DMS 273 (cell line): Measurements from ENCODE around the gene RNMT.

Experiments
- DNase-seq: peaks from one replicate; lab custom pipeline; 2025; ENCODE audit not compliant: unreplicated experiment; lab: John Stamatoyannopoulos, UW

RNMT gene

DNA sequence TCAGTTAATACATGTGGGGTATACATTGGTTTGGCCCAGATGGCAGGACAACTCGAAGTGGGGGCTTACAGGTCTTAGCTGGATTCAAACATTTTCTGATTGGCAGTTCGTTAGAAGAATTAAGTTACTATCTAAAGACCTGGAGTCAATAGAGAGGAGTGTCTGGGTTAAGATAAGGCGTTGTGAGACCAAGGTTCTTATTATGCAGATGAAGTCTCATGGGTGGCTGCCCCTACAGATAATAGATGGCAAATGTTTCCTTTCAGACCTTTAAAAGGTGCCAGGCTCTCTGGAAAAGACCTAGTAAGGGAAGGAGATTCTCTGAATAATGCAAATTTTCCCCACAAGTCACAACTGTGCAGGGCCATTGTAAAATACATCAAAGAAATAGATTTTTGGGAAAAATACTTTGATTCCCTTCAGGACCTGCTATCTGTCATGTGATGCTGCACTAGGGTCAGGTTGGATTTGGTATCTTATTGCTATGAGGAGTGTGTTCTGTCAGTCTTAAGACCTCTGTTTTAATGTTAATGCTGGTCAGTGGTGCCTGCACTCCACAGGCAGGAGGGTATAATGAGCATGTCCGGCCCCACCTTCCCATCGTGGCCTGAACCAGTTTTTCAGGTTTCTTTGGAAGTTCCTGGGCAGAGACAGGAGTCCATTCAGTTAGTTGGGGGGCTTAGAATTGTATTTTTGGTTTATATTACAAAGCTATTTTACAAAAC, 83.2 kb downstream of the RNMT start:
- DNase-seq: no peak

DNA sequence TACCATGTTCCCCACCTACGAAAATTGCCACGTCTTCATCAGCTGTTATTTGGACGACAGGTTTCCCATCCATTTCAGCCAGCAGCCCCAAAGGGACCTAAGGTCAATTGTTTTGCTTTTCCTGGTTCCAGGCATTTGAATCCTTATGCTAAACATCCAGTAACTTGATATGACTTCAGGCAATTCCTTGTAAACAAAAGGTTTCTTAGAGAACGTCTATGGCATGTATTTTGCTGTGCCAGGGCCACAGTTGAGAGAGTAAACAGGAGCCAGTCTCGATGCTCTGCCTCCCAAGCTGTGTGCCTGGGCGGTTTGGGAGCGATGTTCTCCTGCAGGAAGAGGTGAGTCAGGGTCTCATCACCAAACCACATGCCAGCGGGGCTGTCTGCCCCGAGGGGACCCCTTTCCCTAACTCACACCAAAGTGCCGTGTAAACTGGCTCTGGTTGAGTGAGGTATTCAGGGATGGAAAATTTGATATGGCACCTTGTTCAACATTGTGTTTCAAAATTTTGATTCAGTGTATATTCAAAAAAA, 84.5 kb downstream of the RNMT start:
- DNase-seq: no peak

DNA sequence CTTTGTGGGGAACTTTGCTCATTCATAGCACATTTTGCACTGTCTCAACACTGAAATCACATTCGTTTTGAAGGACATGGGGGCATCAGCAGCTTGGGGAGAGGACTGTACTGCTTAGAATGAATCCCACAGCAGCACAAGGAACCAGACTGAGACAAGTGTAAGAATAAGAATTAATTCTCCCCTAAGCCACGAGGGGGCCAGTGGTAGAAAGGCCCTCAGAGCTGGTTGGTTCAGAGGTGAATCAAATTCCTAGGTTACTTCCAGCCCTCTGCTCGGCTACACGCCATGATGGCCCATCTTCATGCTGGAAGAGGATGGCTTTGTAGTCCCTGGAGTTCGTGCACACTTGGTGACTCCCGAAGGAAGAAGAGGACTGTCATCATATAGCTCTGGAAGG, 85.5 kb downstream of the RNMT start:
- peak; percentile 58 for DNase-seq

DNA sequence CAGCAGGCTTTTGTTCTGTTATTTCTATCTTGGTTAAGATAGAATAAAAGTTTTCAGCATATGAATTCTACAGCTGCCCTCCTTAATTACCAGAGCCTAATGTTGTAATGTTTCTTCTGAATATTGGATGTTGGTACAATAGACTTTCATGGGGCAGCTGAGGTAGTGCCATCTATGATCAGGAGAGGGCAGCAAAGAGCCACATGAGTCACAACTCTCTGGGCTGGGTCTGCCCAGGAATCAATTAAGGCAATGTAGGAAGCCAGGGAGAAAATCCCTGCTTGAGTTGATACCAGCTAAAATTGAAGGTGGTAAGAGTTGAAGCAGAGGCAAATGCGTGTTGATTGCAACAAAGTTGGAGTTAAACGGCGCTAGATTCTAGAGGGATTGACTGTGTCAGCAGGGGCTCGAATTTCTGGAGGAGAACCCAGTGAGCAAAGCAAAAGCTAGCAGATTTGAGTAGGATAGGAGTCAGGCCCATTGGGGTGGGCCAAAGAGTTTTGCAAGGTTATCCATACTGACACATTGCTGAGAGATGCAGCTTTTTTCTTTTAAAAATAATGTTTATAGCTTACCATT, 86.9 kb downstream of the RNMT start:
- peak; percentile 84 for DNase-seq
